ENCODE data around the gene MCOLN2.

- no peak for TF ChIP-seq CTCF (IDR thresholded peaks at IDR 0.05; ENCODE audit: insufficient read depth, low read length)
- TF ChIP-seq POLR2AphosphoS5 (IDR thresholded peaks at IDR 0.05; ENCODE audit: low read depth): no peak
- TF ChIP-seq REST (IDR thresholded peaks at IDR 0.05; ENCODE audit: insufficient replicate concordance, low read depth): no peak
- TF ChIP-seq GABPA (IDR thresholded peaks at IDR 0.05; ENCODE audit: low read depth): no peak
Measured at GRCh38 chr1:84928979-84929378, 67.9 kb downstream of the MCOLN2 start.
